ENCODE measurements around the gene MLPH.
A peak's percentile ranks its signal among the peaks of the same experiment; 100 is the strongest.
"Not testable (repeated sequence)": the region's sequence is repeated elsewhere in the genome, so short reads cannot be mapped to it uniquely, and the experiment has no call there.

Gene MLPH

GRCh38 chr2:237466211-237466610 lies 20.8 kb upstream of the MLPH start:
- ChIA-PET CTCF (no interaction called here), POLR2A (no interaction called here)

GRCh38 chr2:237467447-237468179 lies 19.4 kb upstream of the MLPH start:
- CTCF ChIA-PET = interaction anchor here (0.6 kb wide), 1 partner anchor 270 kb away, joined by 6 read pairs; no protein-coding TSS in a partner anchor

More at GRCh38 chr2:237466211-237466610, 20.8 kb upstream of the MLPH start:
- TF ChIP-seq CTBP1 (IDR thresholded peaks at IDR 0.05; ENCODE audit: borderline replicate concordance) = no peak
- TF ChIP-seq ELF4 (IDR thresholded peaks at IDR 0.05) = no peak
- no peak for TF ChIP-seq BHLHE40 (IDR thresholded peaks at IDR 0.05; ENCODE audit: borderline replicate concordance)
- TF ChIP-seq FOXA1 (IDR thresholded peaks at IDR 0.05) = no peak
- TF ChIP-seq ARNT (IDR thresholded peaks at IDR 0.05) = no peak
- DNase-seq (ENCODE audit: extremely low spot score) = no peak

GRCh38 chr2:237469410-237469809 lies 17.6 kb upstream of the MLPH start:
- DNase-seq (ENCODE audit: extremely low spot score); CTCF ChIA-PET: not testable (repeated sequence)
- POLR2A ChIA-PET = interaction anchor here (1.7 kb wide), 1 partner anchor 48 kb away, joined by 4 read pairs; no protein-coding TSS in a partner anchor

More at GRCh38 chr2:237467447-237468179, 19.4 kb upstream of the MLPH start:
- no peak for DNase-seq (ENCODE audit: extremely low spot score)
- TF ChIP-seq ELF4 (IDR thresholded peaks at IDR 0.05) (no peak), FOXA1 (IDR thresholded peaks at IDR 0.05) (no peak), FOXM1 (IDR thresholded peaks at IDR 0.05; ENCODE audit: borderline replicate concordance) (no peak), CTBP1 (IDR thresholded peaks at IDR 0.05; ENCODE audit: borderline replicate concordance) (no peak)
- POLR2A ChIA-PET = no interaction called here

- DNase-seq (ENCODE audit: extremely low spot score) = no peak
- ChIA-PET POLR2A (interaction anchor here (1.7 kb wide), 1 partner anchor 48 kb away, joined by 4 read pairs; no protein-coding TSS in a partner anchor), CTCF (interaction anchor here (0.5 to 1.2 kb wide), 2 partner anchors 102 to 1160 kb away, joined by 3 to 4 read pairs; no protein-coding TSS in a partner anchor)
- TF ChIP-seq L3MBTL2 (conservative IDR thresholded peaks at IDR 0.05) (no peak), ARNT (IDR thresholded peaks at IDR 0.05) (no peak), ELF4 (IDR thresholded peaks at IDR 0.05) (no peak), TARDBP (IDR thresholded peaks at IDR 0.05) (no peak), FOXA1 (IDR thresholded peaks at IDR 0.05) (no peak), SP1 (IDR thresholded peaks at IDR 0.05) (no peak), ZNF384 (IDR thresholded peaks at IDR 0.05) (no peak), FOXK2 (IDR thresholded peaks at IDR 0.05) (no peak), SUZ12 (IDR thresholded peaks at IDR 0.05) (no peak), CTBP1 (IDR thresholded peaks at IDR 0.05; ENCODE audit: borderline replicate concordance) (no peak), PKNOX1 (IDR thresholded peaks at IDR 0.05) (no peak), HDGF (IDR thresholded peaks at IDR 0.05; ENCODE audit: borderline replicate concordance) (no peak), NFRKB (IDR thresholded peaks at IDR 0.05) (no peak), LEF1 (IDR thresholded peaks at IDR 0.05; ENCODE audit: borderline replicate concordance) (no peak), FOXM1 (IDR thresholded peaks at IDR 0.05; ENCODE audit: borderline replicate concordance) (no peak), BHLHE40 (IDR thresholded peaks at IDR 0.05; ENCODE audit: borderline replicate concordance) (no peak)
These were observed 17.2 kb upstream of the MLPH start for GRCh38 chr2:237469849-237470248.

GRCh38 chr2:237470914-237471313 lies 16.1 kb upstream of the MLPH start:
- no peak for TF ChIP-seq HDGF (IDR thresholded peaks at IDR 0.05; ENCODE audit: borderline replicate concordance)
- no peak for TF ChIP-seq ZNF384 (IDR thresholded peaks at IDR 0.05)
- TF ChIP-seq SP1 (IDR thresholded peaks at IDR 0.05) = no peak
- TF ChIP-seq ARNT (IDR thresholded peaks at IDR 0.05) = no peak
- TF ChIP-seq LEF1 (IDR thresholded peaks at IDR 0.05; ENCODE audit: borderline replicate concordance) = no peak
- no peak for TF ChIP-seq BHLHE40 (IDR thresholded peaks at IDR 0.05; ENCODE audit: borderline replicate concordance)
- TF ChIP-seq TARDBP (IDR thresholded peaks at IDR 0.05) = no peak
- no peak for TF ChIP-seq ELF4 (IDR thresholded peaks at IDR 0.05)
- TF ChIP-seq CTBP1 (IDR thresholded peaks at IDR 0.05; ENCODE audit: borderline replicate concordance) = no peak
- no peak for TF ChIP-seq FOXK2 (IDR thresholded peaks at IDR 0.05)
- DNase-seq (ENCODE audit: extremely low spot score) = no peak
- CTCF ChIA-PET = interaction anchor here (0.6 to 1.2 kb wide), 2 partner anchors 101 to 202 kb away, joined by 3 to 4 read pairs; no protein-coding TSS in a partner anchor
- POLR2A ChIA-PET = interaction anchor here (1.1 to 1.7 kb wide), 2 partner anchors 21 to 49 kb away, joined by 3 to 4 read pairs; no protein-coding TSS in a partner anchor

GRCh38 chr2:237471438-237472186 lies 15.4 kb upstream of the MLPH start:
- ChIA-PET POLR2A (interaction anchor here (1.1 to 1.7 kb wide), 2 partner anchors 22 to 50 kb away, joined by 3 to 4 read pairs; no protein-coding TSS in a partner anchor), CTCF (interaction anchor here (0.6 kb wide), 1 partner anchor 772 kb away, joined by 3 read pairs; no protein-coding TSS in a partner anchor)
- peak; percentile 14 for DNase-seq (ENCODE audit: extremely low spot score)
- no peak for TF ChIP-seq FOXM1 (IDR thresholded peaks at IDR 0.05; ENCODE audit: borderline replicate concordance)
- TF ChIP-seq BHLHE40 (IDR thresholded peaks at IDR 0.05; ENCODE audit: borderline replicate concordance) = no peak

- CTCF ChIA-PET = no interaction called here
- TF ChIP-seq FOXA1 (IDR thresholded peaks at IDR 0.05) = no peak
- TF ChIP-seq PKNOX1 (IDR thresholded peaks at IDR 0.05) = no peak
- TF ChIP-seq HDGF (IDR thresholded peaks at IDR 0.05; ENCODE audit: borderline replicate concordance) = no peak
- TF ChIP-seq ELF4 (IDR thresholded peaks at IDR 0.05) = no peak
- no peak for TF ChIP-seq LEF1 (IDR thresholded peaks at IDR 0.05; ENCODE audit: borderline replicate concordance)
- TF ChIP-seq ZNF384 (IDR thresholded peaks at IDR 0.05) = no peak
- TF ChIP-seq SUZ12 (IDR thresholded peaks at IDR 0.05) = no peak
- no peak for TF ChIP-seq FOXK2 (IDR thresholded peaks at IDR 0.05)
- no peak for TF ChIP-seq SP1 (IDR thresholded peaks at IDR 0.05)
- no peak for TF ChIP-seq CTBP1 (IDR thresholded peaks at IDR 0.05; ENCODE audit: borderline replicate concordance)
- no peak for TF ChIP-seq ARNT (IDR thresholded peaks at IDR 0.05)
- TF ChIP-seq TARDBP (IDR thresholded peaks at IDR 0.05) = no peak
- TF ChIP-seq L3MBTL2 (conservative IDR thresholded peaks at IDR 0.05) = no peak
- no peak for TF ChIP-seq BHLHE40 (IDR thresholded peaks at IDR 0.05; ENCODE audit: borderline replicate concordance)
- TF ChIP-seq NFRKB (IDR thresholded peaks at IDR 0.05) = no peak
- TF ChIP-seq FOXM1 (IDR thresholded peaks at IDR 0.05; ENCODE audit: borderline replicate concordance) = no peak
- DNase-seq (ENCODE audit: extremely low spot score) = no peak
- POLR2A ChIA-PET = interaction anchor here (1.1 kb wide), 1 partner anchor 23 kb away, joined by 3 read pairs; no protein-coding TSS in a partner anchor
These were observed 14.8 kb upstream of the MLPH start for GRCh38 chr2:237472187-237472712.
